PC-3 (cell line): ENCODE data around the gene OR10AG1. TPM values are rescaled to one million over a fixed set of nuclear protein-coding genes. Genes with fewer than 3 reads are reported as not detected.

Source experiments
- ATAC-seq: fragments of 200-7000 bp; cut with Tn5 transposase; 2 replicates; pipeline ENCODE4 v1.9.1; 2020; ENCODE audit warnings: mild to moderate bottlenecking, moderate library complexity
- BruUV-seq: library from RNA; stranded (reverse); fragments of 400-500 nt; replicated peaks from 2 replicates; lab custom pipeline; 2021; lab: Mats Ljungman, UMichigan
- CTCF ChIA-PET: fragments of 300-600 bp; sonication (Branson Sonifier 250); formaldehyde crosslinking; loops from one replicate; lab custom pipeline; 2022; ENCODE audit warnings: antibody characterized with exemption; lab: Charles Lee
- POLR2A ChIA-PET: fragments of 300-600 bp; sonication (Branson Sonifier 250); formaldehyde crosslinking; loops from one replicate; lab custom pipeline; 2022; ENCODE audit warnings: antibody characterized with exemption; ENCODE audit not compliant: unreplicated experiment; lab: Charles Lee
- DNase-seq: peaks from one replicate; pipeline ENCODE4 v3.0.0-alpha.2; 2015
- H2AFZ ChIP-seq: fragments of 300-600 bp; sonication (generic); 2 replicates; pipeline ENCODE4 v1.6.0; 2016; ENCODE audit warnings: antibody characterized with exemption, low read length
- H3F3A ChIP-seq: fragments of 300-600 bp; sonication (generic); one replicate; pipeline ENCODE4 v1.6.0; 2017; ENCODE audit warnings: antibody characterized with exemption, low read length, control low read depth, mild to moderate bottlenecking; ENCODE audit not compliant: unreplicated experiment
- H3K27ac ChIP-seq: fragments of 300-600 bp; sonication (generic); 2 replicates; pipeline ENCODE4 v1.5.1; 2016; ENCODE audit warnings: mild to moderate bottlenecking, low read length
- H3K27me3 ChIP-seq: fragments of 300-600 bp; sonication (generic); 2 replicates; pipeline ENCODE4 v1.6.1; 2016; ENCODE audit warnings: low read length, mixed read lengths
- H3K36me3 ChIP-seq: fragments of 300-600 bp; sonication (generic); 2 replicates; pipeline ENCODE4 v1.6.1; 2016; ENCODE audit warnings: low read depth, mixed run types, low read length, mixed read lengths
- H3K4me1 ChIP-seq: fragments of 300-600 bp; sonication (generic); 2 replicates; pipeline ENCODE4 v1.5.1; 2016; ENCODE audit warnings: low read length; ENCODE audit not compliant: insufficient read depth
- H3K4me2 ChIP-seq: fragments of 300-600 bp; sonication (generic); 2 replicates; pipeline ENCODE4 v1.6.0; 2016; ENCODE audit warnings: low read length
- H3K4me3 ChIP-seq: fragments of 300-600 bp; sonication (generic); 2 replicates; pipeline ENCODE4 v1.5.1; 2016; ENCODE audit warnings: mild to moderate bottlenecking, low read length, mixed read lengths
- H3K79me2 ChIP-seq: fragments of 300-600 bp; sonication (generic); 2 replicates; pipeline ENCODE4 v1.6.1; 2017; ENCODE audit warnings: low read length, mixed read lengths
- H3K9ac ChIP-seq: fragments of 300-600 bp; sonication (generic); 2 replicates; pipeline ENCODE4 v1.6.0; 2016; ENCODE audit warnings: mild to moderate bottlenecking, low read length
- H3K9me2 ChIP-seq: fragments of 300-600 bp; sonication (generic); replicated peaks from 2 replicates; pipeline ENCODE4 v1.6.1; 2016; ENCODE audit warnings: mixed run types, low read length, mixed read lengths
- H3K9me3 ChIP-seq: fragments of 300-600 bp; sonication (generic); 2 replicates; pipeline ENCODE4 v1.6.1; 2016; ENCODE audit warnings: low read length, mixed read lengths
- H4K20me1 ChIP-seq: fragments of 300-600 bp; sonication (generic); 2 replicates; pipeline ENCODE4 v1.6.1; 2016; ENCODE audit warnings: low read length, mixed read lengths
- EZH2 ChIP-seq: fragments of 300-600 bp; sonication (generic); IDR thresholded peaks from one replicate; pipeline ENCODE4 v1.6.1; 2017; ENCODE audit warnings: antibody characterized with exemption, mild to moderate bottlenecking, low read length; ENCODE audit not compliant: unreplicated experiment
- EZH2phosphoT487 ChIP-seq: fragments of 300-600 bp; sonication (generic); IDR thresholded peaks from 2 replicates; pipeline ENCODE4 v1.6.1; 2018; ENCODE audit warnings: mild to moderate bottlenecking, antibody characterized with exemption, low read length, borderline replicate concordance
- intact Hi-C: fragments of 100-400 bp; cut with micrococcal nuclease; formaldehyde crosslinking; loops from 2 replicates; pipeline ENCODE4 v1.9.0; 2023
- total RNA-seq: library from RNA; depleted of rRNA; stranded (reverse); fragments of >200 nt; gene quantifications from 2 replicates; pipeline ENCODE4 v1.2.3, GENCODE V29; 2014
- TF ChIP-seq, protein P1 (sequence below): fragments of 300-600 bp; sonication (generic); conservative IDR thresholded peaks from 2 replicates; pipeline ENCODE4 v1.5.1; 2017; ENCODE audit warnings: antibody characterized with exemption, low read depth, mild to moderate bottlenecking, low read length

The OR10AG1 gene
- total RNA-seq, 1 experiment from 2014 or later, result not detected

DNA sequence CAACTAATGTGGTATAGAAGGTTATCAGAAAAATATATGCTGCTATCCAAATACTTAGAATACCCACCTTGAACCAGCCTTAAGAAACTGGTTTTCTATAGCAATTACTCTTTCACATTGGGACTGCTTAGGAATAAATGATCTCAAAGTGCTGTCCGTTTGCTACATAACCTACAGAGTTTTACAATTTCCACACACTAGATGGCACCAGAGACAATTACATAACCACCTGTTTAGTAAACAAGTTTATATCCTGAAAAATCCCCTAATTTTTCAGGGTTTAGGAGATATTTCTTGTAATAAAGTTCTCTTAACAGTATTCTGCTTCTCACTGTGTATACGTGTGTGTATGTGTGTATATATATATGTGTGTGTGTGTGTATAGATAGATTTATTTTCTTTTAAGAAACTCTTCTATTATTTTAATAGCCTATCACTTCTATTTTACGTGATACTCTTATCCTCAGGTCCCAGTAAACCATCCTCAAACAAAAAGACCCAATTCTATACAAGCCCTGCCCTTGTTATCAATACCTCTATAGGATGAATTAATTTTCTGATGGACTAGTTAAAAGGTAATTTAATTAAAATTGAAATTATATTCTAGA is 26.9 kb downstream of the OR10AG1 start:
- Histone ChIP-seq H3K27ac (no peak overlapping the region), H3K4me1 (no peaks in the 10 kb centered on the region), H4K20me1 (no peaks in the 10 kb centered on the region), H2AFZ (no peak overlapping the region), H3K9me3 (no peaks in the 10 kb centered on the region), H3K27me3 (peaks cover 22% of the 10 kb centered on the region; the same call in 1 of the 2 replicates), H3K9ac (no peak overlapping the region), H3K36me3 (no peaks in the 10 kb centered on the region), H3F3A (no peaks in the 10 kb centered on the region), H3K79me2 (no peaks in the 10 kb centered on the region), H3K4me3 (no peak overlapping the region), H3K9me2 (no peaks in the 10 kb centered on the region), H3K4me2 (no peak overlapping the region)
- DNase-seq, result peak; percentile 77
- POLR2A ChIA-PET, result no interaction called here
- intact Hi-C loops, result loop anchor here (5.0 kb wide), 1 partner anchor 679 kb away; no protein-coding TSS in a partner anchor
- BruUV-seq, result no TSS peak
- no peak; the same call in 1 of the 2 replicates for ATAC-seq
- CTCF ChIA-PET, result no interaction called here
- TF ChIP-seq, protein P1, sequence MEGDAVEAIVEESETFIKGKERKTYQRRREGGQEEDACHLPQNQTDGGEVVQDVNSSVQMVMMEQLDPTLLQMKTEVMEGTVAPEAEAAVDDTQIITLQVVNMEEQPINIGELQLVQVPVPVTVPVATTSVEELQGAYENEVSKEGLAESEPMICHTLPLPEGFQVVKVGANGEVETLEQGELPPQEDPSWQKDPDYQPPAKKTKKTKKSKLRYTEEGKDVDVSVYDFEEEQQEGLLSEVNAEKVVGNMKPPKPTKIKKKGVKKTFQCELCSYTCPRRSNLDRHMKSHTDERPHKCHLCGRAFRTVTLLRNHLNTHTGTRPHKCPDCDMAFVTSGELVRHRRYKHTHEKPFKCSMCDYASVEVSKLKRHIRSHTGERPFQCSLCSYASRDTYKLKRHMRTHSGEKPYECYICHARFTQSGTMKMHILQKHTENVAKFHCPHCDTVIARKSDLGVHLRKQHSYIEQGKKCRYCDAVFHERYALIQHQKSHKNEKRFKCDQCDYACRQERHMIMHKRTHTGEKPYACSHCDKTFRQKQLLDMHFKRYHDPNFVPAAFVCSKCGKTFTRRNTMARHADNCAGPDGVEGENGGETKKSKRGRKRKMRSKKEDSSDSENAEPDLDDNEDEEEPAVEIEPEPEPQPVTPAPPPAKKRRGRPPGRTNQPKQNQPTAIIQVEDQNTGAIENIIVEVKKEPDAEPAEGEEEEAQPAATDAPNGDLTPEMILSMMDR, result peak; percentile 77
- TF ChIP-seq EZH2phosphoT487, result no peak
- TF ChIP-seq EZH2, result no peak

DNA sequence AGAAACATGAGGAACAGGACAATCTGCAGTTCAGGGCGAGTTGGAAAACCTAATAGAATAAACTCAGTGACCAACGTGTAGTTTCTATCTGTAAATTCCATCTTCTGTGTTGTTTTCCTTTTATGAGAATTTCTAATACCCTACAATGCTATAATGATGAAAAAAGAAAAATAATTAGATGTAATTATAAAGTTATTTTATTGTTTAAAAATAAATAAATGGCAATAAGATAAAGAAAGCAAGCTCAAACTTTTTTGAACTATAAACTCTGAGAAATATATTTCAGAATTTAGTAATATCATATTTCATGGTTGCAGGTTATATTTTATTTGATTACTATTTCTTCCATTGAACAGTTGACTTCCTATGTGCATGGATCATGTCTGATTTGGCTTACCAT is 33.4 kb downstream of the OR10AG1 start, which contains the start of gene OR5I1:
Gene OR5I1 (minus strand): TSS at position 101 of the 400 bp plus-strand sequence. CDS start 0 bp downstream, at position 101.
- ChIA-PET POLR2A (no interaction called here), CTCF (no interaction called here)
- Histone ChIP-seq H4K20me1 (no peaks in the 10 kb centered on the region), H3K27me3 (peaks cover 14% of the 10 kb centered on the region; the same call in 1 of the 2 replicates), H3F3A (no peaks in the 10 kb centered on the region), H3K9me3 (peaks cover 6% of the 10 kb centered on the region; the same call in 1 of the 2 replicates), H3K9ac (no peak within 1 kb of the TSS), H2AFZ (no peak within 1 kb of the TSS), H3K79me2 (no peaks in the 10 kb centered on the region), H3K36me3 (no peaks in the 10 kb centered on the region), H3K4me3 (no peak within 1 kb of the TSS), H3K9me2 (no peaks in the 10 kb centered on the region), H3K27ac (no peak within 1 kb of the TSS), H3K4me1 (no peaks in the 10 kb centered on the region), H3K4me2 (no peak within 1 kb of the TSS)
- intact Hi-C loops, result no loop called here
- no TSS peak for BruUV-seq
- TF ChIP-seq, protein P1, result no peak
- no peak for TF ChIP-seq EZH2phosphoT487
- no peak for TF ChIP-seq EZH2
- DNase-seq, result no peak
- no peak for ATAC-seq

- H2AFZ ChIP-seq, result no peak overlapping the region
- no peak overlapping the region for H3K9ac ChIP-seq
- no peaks in the 10 kb centered on the region for H4K20me1 ChIP-seq
- H3K27ac ChIP-seq, result no peak overlapping the region
- ChIA-PET CTCF (no interaction called here), POLR2A (no interaction called here)
- DNase-seq (no peak), ATAC-seq (no peak)
- H3K4me2 ChIP-seq, result no peak overlapping the region
- no peaks in the 10 kb centered on the region for H3K27me3 ChIP-seq
- intact Hi-C loops, result no loop called here
- TF ChIP-seq EZH2, result no peak
- no peak for TF ChIP-seq EZH2phosphoT487
- TF ChIP-seq, protein P1, result no peak
- no peaks in the 10 kb centered on the region for H3F3A ChIP-seq
- no TSS peak for BruUV-seq
- no peaks in the 10 kb centered on the region for H3K79me2 ChIP-seq
- H3K4me1 ChIP-seq, result no peaks in the 10 kb centered on the region
- 0 out of 2 replicates have a peak, but pooled peaks cover 4% of the 10 kb centered on the region for H3K9me3 ChIP-seq
- H3K36me3 ChIP-seq, result no peaks in the 10 kb centered on the region
- H3K9me2 ChIP-seq, result no peaks in the 10 kb centered on the region
- H3K4me3 ChIP-seq, result no peak overlapping the region
Observed at GRCh38 chr11:55920537-55920936, 49.2 kb downstream of the OR10AG1 start.
